Adrenal gland (tissue), 19 donors: ENCODE results near the gene FBXO28. TPM values are rescaled to one million over a fixed set of nuclear protein-coding genes. Genes with fewer than 3 reads are reported as not detected.

ENCODE experiments used
- DNase-seq, 7 donors: peaks; one replicate each; pipeline ENCODE4 v3.0.0-alpha.2; 2019 to 2020
- H3K27ac ChIP-seq, 5 donors: fragments of 200-600 bp; sonication (generic) in 4 of 5; 1 replicate in 3 of 5; 2 replicates in 2 of 5; pipeline versions ENCODE4 v1.5.1 to v1.8.0; 2016 to 2020; ENCODE audit warnings: mild to moderate bottlenecking in 1 of 5
- H3K27me3 ChIP-seq: fragments of 200-600 bp; 2 replicates; pipeline ENCODE4 v1.8.0; 2021
- H3K36me3 ChIP-seq, 2 donors: fragments of 200-600 bp; replicated peaks in 1 of 2; 1 replicate in 1 of 2; 2 replicates in 1 of 2; pipeline versions ENCODE4 v1.5.1 to v1.8.0; 2018 to 2022
- H3K4me1 ChIP-seq, 2 donors: fragments of 200-600 bp; replicated peaks in 1 of 2; 1 replicate in 1 of 2; 2 replicates in 1 of 2; pipeline versions ENCODE4 v1.5.1 to v1.8.0; 2018 to 2021
- H3K4me3 ChIP-seq, 4 donors: fragments of 200-600 bp; sonication (generic) in 3 of 4; one replicate each; pipeline ENCODE4 v1.5.1; 2016 to 2018
- H3K9me3 ChIP-seq, 3 donors: fragments of 200-600 bp; sonication (generic) in 1 of 3; replicated peaks in 1 of 3; 1 replicate in 2 of 3; 2 replicates in 1 of 3; pipeline versions ENCODE4 v1.5.1 to v1.8.0; 2016 to 2021
- POLR2A ChIP-seq, 2 donors: fragments of 450-650 bp; IDR thresholded peaks; one replicate each; pipeline ENCODE4 v1.6.1; 2017; ENCODE audit warnings: antibody characterized with exemption in 2 of 2, mild to moderate bottlenecking in 2 of 2, moderate library complexity in 1 of 2
- WGBS, 4 donors: extraction: QIAGEN DNeasy Blood & Tissue Kit in 2 of 4; methylation state at CpG; one replicate each; pipeline versions ENCODE4 v1.1.5 to v1.1.7; 2013 to 2017; 5-methylcytosine and 5-hydroxymethylcytosine counted together
- intact Hi-C, 2 donors: fragments of 100-400 bp; cut with DNase I; formaldehyde crosslinking; loops; one replicate each; pipeline versions ENCODE4 v1.14.1 to v1.15.0; 2022 to 2023
- long read RNA-seq, 10 donors: library from polyadenylated mRNA in 3 of 10; unstranded in 2 of 10; stranded (forward) in 1 of 10; transcript quantifications; one replicate each; pipeline ENCODE4 v2.0.0 and lab custom pipeline, GENCODE V29; 2021 to 2026
- polyA plus RNA-seq, 3 donors: library from polyadenylated mRNA; stranded (reverse); fragments of 200-250 nt in 2 of 3; fragments of 350-450 nt in 1 of 3; fragmentation: Illumina TruSeq in 1 of 3; extraction: RNeasy Lipid Tissue Mini Kit (QIAGEN cat#74804) in 1 of 3; gene quantifications; one replicate each; pipeline ENCODE4 v1.2.3, GENCODE V29; 2013 to 2014
- total RNA-seq, 9 donors: library from RNA; depleted of rRNA in 4 of 9; stranded (reverse); fragments of >200 nt in 4 of 9; fragments of 120-200 nt in 1 of 9; fragmentation: NEBNext Ultra II Directional in 1 of 9; extraction: Animal tissue kit (Norgen Biotek cat#: 25700) in 1 of 9; gene quantifications; one replicate each; pipeline versions ENCODE4 v1.1.0 to v1.2.4, GENCODE V29; 2013 to 2023
- TF ChIP-seq, protein P1 (sequence below), 6 experiments: fragments of 450-650 bp in 4 of 6; fragments of 200-600 bp in 2 of 6; sonication (generic) in 1 of 6; IDR thresholded peaks; 1 replicate in 5 of 6; 2 replicates in 1 of 6; pipeline versions ENCODE4 v1.5.1 to v1.8.0; 2016 to 2021; ENCODE audit warnings: antibody characterized with exemption in 6 of 6, mild to moderate bottlenecking in 2 of 6, moderate library complexity in 1 of 6
- donor health status: healthy with polysubstance abuse.
- donor health status: Bipolar disorder and iron deficiency.
- donor health status: DM: yes; HTN: yes; CAD: no.
- donor health status: DM: no; HTN: no; CAD: no.
- donor health status: DM: no; HTN: no; CAD: no.
- donor health status: DM: yes; HTN: yes; CAD: no.

The FBXO28 gene, protein sequence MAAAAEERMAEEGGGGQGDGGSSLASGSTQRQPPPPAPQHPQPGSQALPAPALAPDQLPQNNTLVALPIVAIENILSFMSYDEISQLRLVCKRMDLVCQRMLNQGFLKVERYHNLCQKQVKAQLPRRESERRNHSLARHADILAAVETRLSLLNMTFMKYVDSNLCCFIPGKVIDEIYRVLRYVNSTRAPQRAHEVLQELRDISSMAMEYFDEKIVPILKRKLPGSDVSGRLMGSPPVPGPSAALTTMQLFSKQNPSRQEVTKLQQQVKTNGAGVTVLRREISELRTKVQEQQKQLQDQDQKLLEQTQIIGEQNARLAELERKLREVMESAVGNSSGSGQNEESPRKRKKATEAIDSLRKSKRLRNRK
- total RNA-seq (10 to 100 TPM; 19.1 to 39.1 (median 27.6) TPM), polyA plus RNA-seq (10 to 100 TPM in 2 of 3 donors, 1 to 10 TPM in 1; 7.0 to 16.0 (median 10.8) TPM)
- long read RNA-seq, donor 1, full-length matches to known transcripts = 7 of 7 reads
- long read RNA-seq, donor 1, partial matches to known transcripts = 0 of 7 reads
- long read RNA-seq, donor 1, other reads (novel, unspliced or antisense) = 0 of 7 reads
- long read RNA-seq, donor 2, full-length matches to known transcripts = 1 of 1 reads
- long read RNA-seq, donor 2, partial matches to known transcripts = 0 of 1 reads
- long read RNA-seq, donor 2, other reads (novel, unspliced or antisense) = 0 of 1 reads
- long read RNA-seq, donor 3, full-length matches to known transcripts = 5 of 5 reads
- long read RNA-seq, donor 3, partial matches to known transcripts = 0 of 5 reads
- long read RNA-seq, donor 3, other reads (novel, unspliced or antisense) = 0 of 5 reads
- long read RNA-seq, donor 4, full-length matches to known transcripts = 2 of 3 reads
- long read RNA-seq, donor 4, partial matches to known transcripts = 0 of 3 reads
- long read RNA-seq, donor 4, other reads (novel, unspliced or antisense) = 1 of 3 reads
- long read RNA-seq, donor 5, full-length matches to known transcripts = 24 of 26 reads
- long read RNA-seq, donor 5, partial matches to known transcripts = 2 of 26 reads
- long read RNA-seq, donor 5, other reads (novel, unspliced or antisense) = 0 of 26 reads
- long read RNA-seq, donor 6, full-length matches to known transcripts = 2 of 2 reads
- long read RNA-seq, donor 6, partial matches to known transcripts = 0 of 2 reads
- long read RNA-seq, donor 6, other reads (novel, unspliced or antisense) = 0 of 2 reads
- long read RNA-seq, donor 7, full-length matches to known transcripts = 1 of 1 reads
- long read RNA-seq, donor 7, partial matches to known transcripts = 0 of 1 reads
- long read RNA-seq, donor 7, other reads (novel, unspliced or antisense) = 0 of 1 reads
- long read RNA-seq, donor 8, full-length matches to known transcripts = 5 of 5 reads
- long read RNA-seq, donor 8, partial matches to known transcripts = 0 of 5 reads
- long read RNA-seq, donor 8, other reads (novel, unspliced or antisense) = 0 of 5 reads
- long read RNA-seq, donor 9, full-length matches to known transcripts = 4 of 4 reads
- long read RNA-seq, donor 9, partial matches to known transcripts = 0 of 4 reads
- long read RNA-seq, donor 9, other reads (novel, unspliced or antisense) = 0 of 4 reads
- long read RNA-seq, donor 10, full-length matches to known transcripts = 1 of 1 reads
- long read RNA-seq, donor 10, partial matches to known transcripts = 0 of 1 reads
- long read RNA-seq, donor 10, other reads (novel, unspliced or antisense) = 0 of 1 reads

DNA sequence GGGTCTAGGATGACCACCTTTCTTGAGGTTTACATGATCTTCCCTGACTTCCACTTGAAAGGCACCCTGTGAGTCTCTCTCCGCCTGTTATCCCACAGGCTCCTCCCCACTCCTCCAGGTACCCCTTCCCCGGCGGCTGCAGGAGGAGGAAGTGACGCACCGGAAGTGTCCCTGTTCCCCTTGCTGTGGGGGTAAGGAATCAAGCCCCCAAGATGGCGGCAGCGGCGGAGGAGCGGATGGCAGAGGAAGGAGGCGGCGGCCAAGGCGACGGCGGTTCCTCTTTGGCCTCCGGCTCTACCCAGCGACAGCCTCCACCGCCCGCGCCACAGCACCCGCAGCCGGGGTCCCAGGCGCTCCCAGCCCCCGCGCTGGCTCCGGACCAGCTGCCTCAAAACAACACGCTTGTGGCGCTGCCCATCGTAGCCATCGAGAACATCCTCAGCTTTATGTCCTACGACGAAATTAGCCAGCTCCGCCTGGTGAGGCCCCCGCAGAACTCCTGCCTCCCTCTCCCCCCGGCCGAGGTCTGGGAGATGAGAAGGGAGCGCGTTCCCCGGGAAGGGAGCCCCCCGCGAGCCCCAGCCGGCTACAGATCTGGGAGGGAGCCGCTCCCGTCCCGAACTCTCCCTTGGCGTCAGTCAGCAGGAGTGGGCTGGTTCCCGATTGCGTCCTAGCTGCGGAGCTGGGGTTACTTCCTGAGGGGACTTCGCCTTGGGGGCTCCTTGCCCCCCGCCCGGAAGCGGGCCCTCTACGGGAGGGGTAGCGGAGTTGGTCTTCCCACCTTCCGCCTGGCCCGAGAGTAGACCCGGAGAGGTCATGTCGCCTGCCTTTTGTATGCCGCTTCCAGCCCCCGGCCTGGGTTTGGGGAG is at the start of gene FBXO28:
TSS of gene FBXO28 (plus strand) at position 194 of the 869 bp plus-strand sequence. CDS start at position 213, 19 bp downstream.
- Histone ChIP-seq H3K4me1 (peaks cover 12 to 27% of the 10 kb centered on the region in 2 donors), H3K27me3 (no peaks in the 10 kb centered on the region), H3K27ac (peak within 1 kb of the TSS; percentile 42 to 95 (median 87)), H3K4me3 (peak within 1 kb of the TSS; percentile 38 to 99 (median 73)), H3K36me3 (no peaks in the 10 kb centered on the region), H3K9me3 (no peaks in the 10 kb centered on the region)
- intact Hi-C loops = no loop called here
- peak; percentile 94 to 98 (median 96) for DNase-seq
- TF ChIP-seq, protein P1, sequence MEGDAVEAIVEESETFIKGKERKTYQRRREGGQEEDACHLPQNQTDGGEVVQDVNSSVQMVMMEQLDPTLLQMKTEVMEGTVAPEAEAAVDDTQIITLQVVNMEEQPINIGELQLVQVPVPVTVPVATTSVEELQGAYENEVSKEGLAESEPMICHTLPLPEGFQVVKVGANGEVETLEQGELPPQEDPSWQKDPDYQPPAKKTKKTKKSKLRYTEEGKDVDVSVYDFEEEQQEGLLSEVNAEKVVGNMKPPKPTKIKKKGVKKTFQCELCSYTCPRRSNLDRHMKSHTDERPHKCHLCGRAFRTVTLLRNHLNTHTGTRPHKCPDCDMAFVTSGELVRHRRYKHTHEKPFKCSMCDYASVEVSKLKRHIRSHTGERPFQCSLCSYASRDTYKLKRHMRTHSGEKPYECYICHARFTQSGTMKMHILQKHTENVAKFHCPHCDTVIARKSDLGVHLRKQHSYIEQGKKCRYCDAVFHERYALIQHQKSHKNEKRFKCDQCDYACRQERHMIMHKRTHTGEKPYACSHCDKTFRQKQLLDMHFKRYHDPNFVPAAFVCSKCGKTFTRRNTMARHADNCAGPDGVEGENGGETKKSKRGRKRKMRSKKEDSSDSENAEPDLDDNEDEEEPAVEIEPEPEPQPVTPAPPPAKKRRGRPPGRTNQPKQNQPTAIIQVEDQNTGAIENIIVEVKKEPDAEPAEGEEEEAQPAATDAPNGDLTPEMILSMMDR (IDR thresholded peaks at IDR 0.05) = no peak
- peak; percentile 82 to 85 for TF ChIP-seq POLR2A (IDR thresholded peaks at IDR 0.05)
- 0 to 2% (median 0%) methylated on average over 15 to 60 of the region's 60 CpGs for WGBS, 4 donors

DNA sequence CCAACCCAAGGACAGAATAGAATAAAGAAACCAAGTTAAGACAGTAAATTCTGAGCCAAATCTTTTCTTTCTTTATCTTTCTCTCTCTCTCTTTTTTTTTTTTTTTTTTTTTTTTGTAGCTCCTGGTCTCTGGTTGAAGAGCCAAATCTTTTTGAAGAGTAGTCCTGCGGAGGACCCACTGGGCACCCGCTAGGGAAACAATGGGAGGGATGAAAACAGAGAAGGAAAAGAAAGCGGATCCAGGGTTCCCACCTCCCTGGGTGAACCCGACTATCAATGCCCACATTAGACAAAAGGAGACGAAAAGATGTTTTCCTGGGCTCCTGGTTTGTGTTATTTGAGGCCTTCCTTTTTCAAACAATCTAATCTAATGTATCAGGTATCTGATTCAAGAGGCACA is 49.8 kb upstream of the FBXO28 start:
- Histone ChIP-seq H3K27me3 (no peaks in the 10 kb centered on the region), H3K27ac (no peak overlapping the region), H3K4me3 (no peak overlapping the region), H3K4me1 (no peaks in the 10 kb centered on the region), H3K9me3 (no peaks in the 10 kb centered on the region), H3K36me3 (no peaks in the 10 kb centered on the region)
- WGBS, 4 donors = 79 to 89% (median 82%) methylated on average over 5 of the region's 5 CpGs
- no peak for DNase-seq
- intact Hi-C loops = no loop called here
- no peak for TF ChIP-seq POLR2A (IDR thresholded peaks at IDR 0.05)
- TF ChIP-seq, protein P1 (IDR thresholded peaks at IDR 0.05) = no peak

DNA sequence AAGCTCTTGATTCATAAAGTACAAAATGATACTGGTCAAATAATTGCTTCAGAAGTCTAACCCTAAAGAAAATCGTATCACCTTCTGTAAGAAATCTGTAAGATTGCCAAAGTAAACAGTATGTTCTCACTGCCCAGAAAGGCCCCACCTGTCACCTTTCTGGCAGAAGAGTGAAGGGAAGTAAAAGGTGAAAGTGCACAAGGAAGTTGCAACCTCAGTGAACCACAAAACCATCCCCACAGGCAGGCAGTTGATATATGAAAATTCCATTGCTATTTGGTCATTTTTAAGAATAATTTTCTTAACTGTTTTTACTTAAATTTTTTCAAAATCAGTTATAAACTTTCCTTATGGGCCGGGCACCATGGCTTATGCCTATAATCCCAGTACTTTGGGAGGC is 48.5 kb upstream of the FBXO28 start:
- DNase-seq = no peak
- Histone ChIP-seq H3K4me1 (no peaks in the 10 kb centered on the region), H3K27ac (no peak overlapping the region), H3K9me3 (no peaks in the 10 kb centered on the region), H3K27me3 (no peaks in the 10 kb centered on the region), H3K4me3 (no peak overlapping the region), H3K36me3 (no peaks in the 10 kb centered on the region)
- WGBS, 4 donors = 53 to 65% (median 58%) methylated on average over 2 of the region's 2 CpGs
- TF ChIP-seq, protein P1 (IDR thresholded peaks at IDR 0.05) = no peak
- no peak for TF ChIP-seq POLR2A (IDR thresholded peaks at IDR 0.05)
- intact Hi-C loops = no loop called here
